Measurements from ENCODE around the gene CRYBG1. TPM values are rescaled to one million over a fixed set of nuclear protein-coding genes. Genes with fewer than 3 reads are reported as not detected.
A peak's percentile ranks its signal among the peaks of the same experiment; 100 is the strongest.

Gene CRYBG1
- total and polyA plus RNA-seq, 2 donors (not counting 1 experiment from before 2014, with no cell fraction given), result 9.6 to 47.0 TPM

- no peak overlapping the region for H3K4me3 Mint-ChIP-seq
- CTCF ChIA-PET, result interaction anchor here (1.2 kb wide), 1 partner anchor 88 kb away, joined by 3 read pairs; no protein-coding TSS in a partner anchor
- H3K4me1 Mint-ChIP-seq, result peaks cover 10% of the 10 kb centered on the region
- DNase-seq (no peak), ATAC-seq (ENCODE audit: low read depth) (no peak)
- Histone ChIP-seq H3K27ac (ENCODE audit: low read length in 2 of 2) (no peak overlapping the region), H3K4me2 (replicated peaks; ENCODE audit: low read depth, low read length, poor library complexity, severe bottlenecking) (no peak overlapping the region), H3K36me3 (replicated peaks in 1 of 2; ENCODE audit: control extremely low read depth in 1 of 2, control insufficient read depth in 1 of 2, extremely low read depth in 1 of 2, insufficient read depth in 2 of 2, low read length in 1 of 2) (no peaks in the 10 kb centered on the region), H3K9ac (ENCODE audit: low read length) (no peak overlapping the region), H3K9me3 (ENCODE audit: control extremely low read depth in 1 of 3, control insufficient read depth in 2 of 3, insufficient read depth in 1 of 3, low read length in 2 of 3) (peaks cover 0 to 13% (median 0%) of the 10 kb centered on the region in 3 donors), H4K20me1 (ENCODE audit: control insufficient read depth, insufficient read depth, low read length, poor library complexity, severe bottlenecking) (no peaks in the 10 kb centered on the region), H3K4me1 (ENCODE audit: control insufficient read depth in 2 of 2, insufficient read depth in 2 of 2, low read length in 2 of 2) (peaks cover 11 to 15% of the 10 kb centered on the region in 2 donors), H3K4me3 (ENCODE audit: control extremely low read depth in 1 of 5, extremely low read depth in 1 of 5, insufficient read depth in 1 of 5, low read depth in 2 of 5, low read length in 4 of 5) (no peak overlapping the region), H3K27me3 (replicated peaks in 1 of 4; ENCODE audit: control extremely low read depth in 1 of 4, control insufficient read depth in 3 of 4, insufficient read depth in 4 of 4, low read length in 3 of 4) (peaks cover 0 to 45% (median 31%) of the 10 kb centered on the region in 4 experiments), H2AFZ (ENCODE audit: insufficient read depth, low read depth, low read length, poor library complexity, severe bottlenecking) (no peak overlapping the region), H3K79me2 (ENCODE audit: control insufficient read depth, insufficient read depth, low read length) (no peaks in the 10 kb centered on the region)
- POLR2A ChIA-PET, result interaction anchor here (0.6 kb wide), 1 partner anchor 361 kb away, joined by 3 read pairs; no protein-coding TSS in a partner anchor
- no peak for TF ChIP-seq EZH2 (IDR thresholded peaks at IDR 0.05; ENCODE audit: borderline replicate concordance, insufficient read depth, low read depth, low read length, poor library complexity, severe bottlenecking)
- TF ChIP-seq CTCF (IDR thresholded peaks at IDR 0.05), result no peak
- H3K27me3 Mint-ChIP-seq, result peaks cover 65% of the 10 kb centered on the region
- intact Hi-C loops (cut with micrococcal nuclease), result no loop called here
- WGBS (ENCODE audit: insufficient coverage), result 100% methylated on average over 1 of the region's 1 CpG
- no peak overlapping the region for H3K27ac Mint-ChIP-seq
- H3K9me3 Mint-ChIP-seq (ENCODE audit: insufficient read depth), result peaks cover 5% of the 10 kb centered on the region
Measured at GRCh38 chr6:106356378-106356777, 4.1 kb upstream of the CRYBG1 start.

GRCh38 chr6:106359959-106360409 is 533 bp upstream of the CRYBG1 start:
- Mint-ChIP-seq H3K4me3 (peak overlapping the region; percentile 75), H3K4me1 (peaks cover 11% of the 10 kb centered on the region), H3K27me3 (peaks cover 50% of the 10 kb centered on the region), H3K9me3 (ENCODE audit: insufficient read depth) (no peaks in the 10 kb centered on the region), H3K27ac (no peak overlapping the region)
- Histone ChIP-seq H3K27ac (ENCODE audit: low read length in 2 of 2) (no peak overlapping the region), H3K9me3 (ENCODE audit: control extremely low read depth in 1 of 3, control insufficient read depth in 2 of 3, insufficient read depth in 1 of 3, low read length in 2 of 3) (peaks cover 0 to 4% (median 0%) of the 10 kb centered on the region in 3 donors), H3K4me3 (ENCODE audit: control extremely low read depth in 1 of 5, extremely low read depth in 1 of 5, insufficient read depth in 1 of 5, low read depth in 2 of 5, low read length in 4 of 5) (peak overlapping the region in 2 of 5 experiments; percentile 53 to 60), H2AFZ (ENCODE audit: insufficient read depth, low read depth, low read length, poor library complexity, severe bottlenecking) (peak overlapping the region; percentile 89), H3K4me1 (ENCODE audit: control insufficient read depth in 2 of 2, insufficient read depth in 2 of 2, low read length in 2 of 2) (peaks cover 11 to 16% of the 10 kb centered on the region in 2 donors), H3K4me2 (replicated peaks; ENCODE audit: low read depth, low read length, poor library complexity, severe bottlenecking) (peak overlapping the region; percentile 90), H3K36me3 (replicated peaks in 1 of 2; ENCODE audit: control extremely low read depth in 1 of 2, control insufficient read depth in 1 of 2, extremely low read depth in 1 of 2, insufficient read depth in 2 of 2, low read length in 1 of 2) (no peaks in the 10 kb centered on the region), H3K79me2 (ENCODE audit: control insufficient read depth, insufficient read depth, low read length) (no peaks in the 10 kb centered on the region), H4K20me1 (ENCODE audit: control insufficient read depth, insufficient read depth, low read length, poor library complexity, severe bottlenecking) (no peaks in the 10 kb centered on the region), H3K9ac (ENCODE audit: low read length) (peak overlapping the region; percentile 61), H3K27me3 (replicated peaks in 1 of 4; ENCODE audit: control extremely low read depth in 1 of 4, control insufficient read depth in 3 of 4, insufficient read depth in 4 of 4, low read length in 3 of 4) (peaks cover 0 to 42% (median 29%) of the 10 kb centered on the region in 4 experiments)
- TF ChIP-seq CTCF (IDR thresholded peaks at IDR 0.05) (no peak), EZH2 (IDR thresholded peaks at IDR 0.05; ENCODE audit: borderline replicate concordance, insufficient read depth, low read depth, low read length, poor library complexity, severe bottlenecking) (no peak)
- ChIA-PET CTCF (interaction anchor here (0.7 to 2.3 kb wide), 3 partner anchors 10 to 20 kb away, joined by 4 to 15 read pairs (median 7); no protein-coding TSS in a partner anchor), POLR2A (no interaction called here)
- ATAC-seq (ENCODE audit: low read depth) (no peak), DNase-seq (no peak)
- intact Hi-C loops (cut with micrococcal nuclease), result no loop called here
- 29% methylated on average over 11 of the region's 12 CpGs for WGBS (ENCODE audit: insufficient coverage)

Data from B cell (primary cell).